ENCODE data around the gene ALPP.
"Not testable (repeated sequence)": the region's sequence is repeated elsewhere in the genome, so short reads cannot be mapped to it uniquely, and the experiment has no call there.

Gene ALPP

GRCh38 chr2:232361646-232362045 lies 16.9 kb upstream of the ALPP start:
- no peak for DNase-seq (ENCODE audit: low read depth)
- TF ChIP-seq CTCF (IDR thresholded peaks at IDR 0.05; ENCODE audit: control insufficient read depth, insufficient read depth, low read depth, low read length, missing control alignments) = no peak
- no peak overlapping the region for H3K4me3 ChIP-seq (ENCODE audit: control insufficient read depth, low read depth, low read length)

DNA sequence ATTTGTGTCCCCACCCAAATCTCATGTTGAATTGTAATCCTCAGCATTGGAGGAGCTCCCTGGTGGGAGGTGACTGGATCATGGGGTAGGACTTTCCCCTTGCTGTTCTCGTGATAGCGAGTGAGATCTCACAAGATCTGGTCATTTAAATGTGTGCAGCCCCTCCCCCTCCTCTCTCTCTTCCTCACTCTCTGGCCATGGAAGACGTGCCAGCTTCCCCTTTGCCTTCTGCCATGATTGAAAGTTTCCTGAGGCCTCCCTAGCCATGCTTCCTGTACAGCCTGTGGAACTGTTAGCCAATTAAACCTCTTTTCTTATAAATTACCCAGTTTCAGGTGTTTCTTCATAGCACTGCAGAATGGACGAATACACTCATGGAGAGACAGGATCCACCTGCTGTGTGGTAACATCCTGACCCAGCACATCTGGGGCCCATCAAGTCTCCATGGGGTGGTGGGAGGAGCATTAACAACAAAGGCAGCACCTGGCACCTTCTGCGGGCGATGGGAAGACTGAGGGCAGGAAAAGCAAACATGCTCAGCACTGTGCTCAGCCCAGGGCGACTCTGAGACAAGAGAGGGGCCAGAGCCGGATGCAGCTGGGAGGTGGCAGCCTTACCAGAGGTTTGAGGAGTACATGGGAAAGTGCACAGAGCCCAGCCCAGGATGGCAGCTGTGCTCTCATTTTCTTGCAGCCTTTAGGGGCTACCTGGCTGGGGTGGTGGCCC lies 16.2 kb upstream of the ALPP start:
- TF ChIP-seq CTCF (IDR thresholded peaks at IDR 0.05; ENCODE audit: control insufficient read depth, insufficient read depth, low read depth, low read length, missing control alignments) = no peak
- no peak for DNase-seq (ENCODE audit: low read depth)
- H3K4me3 ChIP-seq (ENCODE audit: control insufficient read depth, low read depth, low read length) = no peak overlapping the region

GRCh38 chr2:232363064-232363783 lies 15.3 kb upstream of the ALPP start:
- H3K4me3 ChIP-seq (ENCODE audit: control insufficient read depth, low read depth, low read length) = not testable (repeated sequence)

GRCh38 chr2:232363784-232364615 lies 14.6 kb upstream of the ALPP start:
- no peak overlapping the region for H3K4me3 ChIP-seq (ENCODE audit: control insufficient read depth, low read depth, low read length)
- peak; percentile 13 for DNase-seq (ENCODE audit: low read depth)
- TF ChIP-seq CTCF (IDR thresholded peaks at IDR 0.05; ENCODE audit: control insufficient read depth, insufficient read depth, low read depth, low read length, missing control alignments) = no peak

More at GRCh38 chr2:232363064-232363783, 15.3 kb upstream of the ALPP start:
- DNase-seq (ENCODE audit: low read depth) = not testable (repeated sequence)

GRCh38 chr2:232364806-232365594 lies 13.6 kb upstream of the ALPP start:
- H3K4me3 ChIP-seq (ENCODE audit: control insufficient read depth, low read depth, low read length); DNase-seq (ENCODE audit: low read depth): not testable (repeated sequence)

DNA sequence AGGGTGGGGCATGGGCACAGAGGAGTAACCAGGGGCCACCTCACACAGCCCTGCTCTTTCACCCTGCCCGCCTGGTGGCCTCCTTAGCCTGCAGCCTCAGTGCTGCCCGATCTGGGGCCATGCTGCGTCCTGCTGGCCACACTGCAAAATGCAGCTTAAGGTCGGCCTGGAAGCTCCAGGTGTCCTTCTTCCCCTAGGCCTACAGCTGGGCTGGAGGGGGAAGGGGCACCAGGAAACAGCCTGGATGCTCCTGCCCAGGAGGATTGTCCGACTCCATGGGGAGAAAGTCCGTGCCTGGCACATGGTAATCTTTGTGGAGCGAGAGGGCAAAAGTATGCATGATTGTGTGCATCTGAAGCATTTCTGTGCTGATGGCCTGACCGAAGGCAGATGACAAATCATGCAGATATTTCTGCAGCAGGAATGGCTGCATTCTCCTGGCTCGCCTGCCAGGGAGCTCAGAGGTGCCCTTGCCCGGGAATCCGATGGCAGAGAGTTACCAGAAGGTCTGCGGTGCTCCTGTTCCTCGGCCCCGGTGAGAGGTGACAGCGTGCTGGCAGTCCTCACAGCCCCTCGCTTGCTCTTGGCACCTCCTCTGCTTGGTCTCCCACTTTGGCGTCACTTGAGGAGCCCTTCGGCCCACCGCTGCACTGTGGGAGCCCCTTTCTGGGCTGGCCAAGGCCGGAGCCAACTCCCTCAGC lies 12.8 kb upstream of the ALPP start:
- no peak overlapping the region for H3K4me3 ChIP-seq (ENCODE audit: control insufficient read depth, low read depth, low read length)
- no peak for DNase-seq (ENCODE audit: low read depth)
- TF ChIP-seq CTCF (IDR thresholded peaks at IDR 0.05; ENCODE audit: control insufficient read depth, insufficient read depth, low read depth, low read length, missing control alignments) = peak; percentile 62

- H3K4me3 ChIP-seq (ENCODE audit: control insufficient read depth, low read depth, low read length); DNase-seq (ENCODE audit: low read depth): not testable (repeated sequence)
Measured at GRCh38 chr2:232366461-232366860, 12.1 kb upstream of the ALPP start.

Data from AG09309 (cell line).